HepG2 (cell line): ENCODE measurements around the gene LRRC42. TPM values are rescaled to one million over a fixed set of nuclear protein-coding genes. Genes with fewer than 3 reads are reported as not detected.
A peak's percentile ranks its signal among the peaks of the same experiment; 100 is the strongest.

Source experiments
- ATAC-seq: fragments of 200-7000 bp; cut with Tn5 transposase; 3 replicates; pipeline ENCODE4 v1.9.1; 2020; ENCODE audit warnings: mild to moderate bottlenecking, moderate library complexity
- BruUV-seq: library from RNA; stranded (reverse); fragments of 400-500 nt; replicated peaks from 2 replicates; lab custom pipeline; 2021; lab: Mats Ljungman, UMichigan
- CTCF ChIA-PET: fragments of 300-600 bp; formaldehyde crosslinking; extraction: SDS; loops from one replicate; lab custom pipeline; 2021; ENCODE audit warnings: low total read pairs, inconsistent platforms, low intra/inter-chr PET ratio; lab: Yijun Ruan, JAX
- POLR2A ChIA-PET: fragments of 350-600 bp; sonication (Branson Sonifier 250); formaldehyde crosslinking; loops from one replicate; lab custom pipeline; 2020; ENCODE audit warnings: antibody characterized with exemption, inconsistent platforms; lab: Yijun Ruan, JAX
- DNase-seq: peaks from one replicate; pipeline ENCODE4 v3.0.0-alpha.2; 2015; ENCODE audit warnings: low spot score
- FAIRE-seq: peaks from 3 replicates; lab custom pipeline; 2011; peaks lifted over from hg19 to GRCh38; lab: Jason Lieb, UNC
- H2AFZ ChIP-seq: one replicate; pipeline ENCODE4 v1.6.1; 2011; ENCODE audit warnings: low read length, inconsistent platforms
- H3K27ac ChIP-seq: fragments of 300-600 bp; 3 replicates; pipeline ENCODE4 v1.8.0; 2011; ENCODE audit warnings: mixed run types, mild to moderate bottlenecking, mixed read lengths, low read length, inconsistent platforms; ENCODE audit not compliant: insufficient read depth; ENCODE audit errors: extremely low read length
- H3K27me3 ChIP-seq, 2 experiments: fragments of 200-600 bp in 1 of 2; 2 replicates in 1 of 2; 3 replicates in 1 of 2; pipeline versions ENCODE4 v1.6.0 to v1.8.0; 2011; ENCODE audit warnings: low read length in 2 of 2, mild to moderate bottlenecking in 2 of 2, moderate library complexity in 2 of 2, inconsistent platforms in 1 of 2; ENCODE audit not compliant: insufficient read depth in 2 of 2, control insufficient read depth in 1 of 2
- H3K36me3 ChIP-seq, 2 experiments: fragments of 200-600 bp in 1 of 2; replicated peaks in 1 of 2; 2 replicates in 1 of 2; 3 replicates in 1 of 2; pipeline versions ENCODE4 v1.5.1 to v1.8.0; 2011; ENCODE audit warnings: low read length in 2 of 2, inconsistent platforms in 1 of 2; ENCODE audit not compliant: insufficient read depth in 2 of 2, control insufficient read depth in 1 of 2
- H3K4me1 ChIP-seq: 2 replicates; pipeline ENCODE4 v1.5.1; 2012; ENCODE audit warnings: low read length, inconsistent platforms; ENCODE audit not compliant: insufficient read depth
- H3K4me2 ChIP-seq: 2 replicates; pipeline ENCODE4 v1.6.0; 2011; ENCODE audit warnings: low read depth, low read length, inconsistent platforms
- H3K4me3 ChIP-seq, 3 experiments: fragments of 200-600 bp in 1 of 3; sonication (generic), shearing (Covaris generic) in 1 of 3; replicated peaks in 1 of 3; 2 replicates each; pipeline ENCODE4 v1.5.1; 2011 to 2016; ENCODE audit warnings: low read length in 3 of 3, inconsistent platforms in 2 of 3, low read depth in 2 of 3, mild to moderate bottlenecking in 2 of 3, control low read depth in 1 of 3, mixed read lengths in 1 of 3; ENCODE audit not compliant: insufficient read depth in 1 of 3
- H3K79me2 ChIP-seq: one replicate; pipeline ENCODE4 v1.6.1; 2011; ENCODE audit warnings: low read length, inconsistent platforms; ENCODE audit not compliant: insufficient read depth
- H3K9ac ChIP-seq: 2 replicates; pipeline ENCODE4 v1.6.0; 2011; ENCODE audit warnings: mild to moderate bottlenecking, low read depth, low read length, inconsistent platforms; ENCODE audit not compliant: insufficient read depth
- H3K9me3 ChIP-seq: 2 replicates; pipeline ENCODE4 v1.5.1; 2012; ENCODE audit warnings: mild to moderate bottlenecking, low read length
- H4K20me1 ChIP-seq: 2 replicates; pipeline ENCODE4 v1.6.0; 2011; ENCODE audit warnings: inconsistent platforms, mild to moderate bottlenecking, low read length, moderate library complexity; ENCODE audit not compliant: insufficient read depth
- ARID3A ChIP-seq: IDR thresholded peaks from 2 replicates; pipeline ENCODE4 v1.6.1; 2012; ENCODE audit warnings: low read depth, low read length, improper control_type of control experiment
- HOXD1 ChIP-seq: sonication (generic); formaldehyde crosslinking; IDR thresholded peaks from 2 replicates; pipeline ENCODE4 v1.5.0; 2020; ENCODE audit warnings: missing genetic modification reagents
- KDM1A ChIP-seq: IDR thresholded peaks from 2 replicates; pipeline ENCODE4 v1.6.1; 2016; ENCODE audit warnings: missing compliant biosample characterization
- POGZ ChIP-seq: sonication (generic); formaldehyde crosslinking; IDR thresholded peaks from 2 replicates; pipeline ENCODE4 v1.4.0; 2020; ENCODE audit warnings: mild to moderate bottlenecking, missing genetic modification reagents
- TIGD3 ChIP-seq: sonication (generic); formaldehyde crosslinking; IDR thresholded peaks from 2 replicates; pipeline ENCODE4 v1.5.1; 2020; ENCODE audit warnings: mild to moderate bottlenecking, missing genetic modification reagents, borderline replicate concordance
- ZBTB33 ChIP-seq: sonication (generic); formaldehyde crosslinking; IDR thresholded peaks from 2 replicates; pipeline ENCODE4 v1.4.0; 2020; ENCODE audit warnings: missing genetic modification reagents
- ZNF570 ChIP-seq: sonication (generic); formaldehyde crosslinking; IDR thresholded peaks from 2 replicates; pipeline ENCODE4 v1.4.0; 2020; ENCODE audit warnings: mild to moderate bottlenecking, missing genetic modification reagents, borderline replicate concordance
- ZNF597 ChIP-seq: sonication (generic); formaldehyde crosslinking; IDR thresholded peaks from 2 replicates; pipeline ENCODE4 v1.5.0; 2020; ENCODE audit warnings: missing genetic modification reagents
- ZNF670 ChIP-seq: sonication (generic); formaldehyde crosslinking; IDR thresholded peaks from 2 replicates; pipeline ENCODE4 v1.8.0; 2022; ENCODE audit warnings: mild to moderate bottlenecking, missing genetic modification reagents, borderline replicate concordance
- ZNF850 ChIP-seq: sonication (generic); formaldehyde crosslinking; conservative IDR thresholded peaks from 2 replicates; pipeline ENCODE4 v1.9.0; 2021; ENCODE audit warnings: mild to moderate bottlenecking, missing genetic modification reagents
- WGBS: methylation state at CpG from one replicate; pipeline ENCODE4 v1.1.6; 2017; ENCODE audit warnings: low lambda C conversion rate; 5-methylcytosine and 5-hydroxymethylcytosine counted together
- in situ Hi-C: cut with HindIII; loops from 2 replicates; pipeline ENCODE4 v1.10.0; 2017; ENCODE audit warnings: low pct_unique_long_range_greater_than_20kb; ENCODE audit not compliant: extremely low pct_ligation_motif_present
- intact Hi-C: fragments of 100-400 bp; cut with micrococcal nuclease; formaldehyde crosslinking; loops from one replicate; pipeline ENCODE4 v1.10.0; 2022; ENCODE audit not compliant: unreplicated experiment
- polyA plus RNA-seq, 8 experiments: library from polyadenylated mRNA; depleted of rRNA in 3 of 8; stranded (reverse) in 7 of 8; unstranded in 1 of 8; fragments of >200 nt; fragmentation: Illumina TruSeq in 4 of 8; extraction: Trizol in 4 of 8; gene quantifications; 2 replicates each; pipeline versions ENCODE4 v1.2.1 to v1.2.3, GENCODE V29; 2011 to 2016; ENCODE audit warnings: low read depth in 4 of 8, missing spikeins in 1 of 8, mixed read lengths in 1 of 8; ENCODE audit not compliant: insufficient read depth in 1 of 8
- total RNA-seq, 5 experiments: library from RNA; depleted of rRNA; stranded (reverse); fragments of >200 nt; fragmentation: Illumina TruSeq; extraction: Trizol; gene quantifications; 2 replicates each; pipeline ENCODE4 v1.2.3, GENCODE V29; 2016; ENCODE audit warnings: low read depth in 1 of 5

The LRRC42 gene
- total and polyA plus RNA-seq, 2 of the 13 experiments (the other 11 are each of a cell fraction or from before 2014, with no cell fraction given) = 30.6 to 43.6 TPM

- TF ChIP-seq ZNF570 (CRISPR knock-in tag) (no peak), HOXD1 (CRISPR knock-in tag) (no peak)
- TF ChIP-seq, all 625 proteins: peak for 0
These were observed 27.8 kb upstream of the LRRC42 start (continued) for GRCh38 chr1:53918343-53918742.

- no peaks in the 10 kb centered on the region for H4K20me1 ChIP-seq
- H3K36me3 ChIP-seq = peaks cover 1 to 18% of the 10 kb centered on the region in 2 experiments; a peak in 2 of 5 replicates
- no peak for TF ChIP-seq ZNF670
- TF ChIP-seq ARID3A = 0 out of 2 replicates have a peak, but pooled peaks have one; percentile 31
- no peak for TF ChIP-seq KDM1A (CRISPR knock-in tag)
- TF ChIP-seq ZBTB33 (CRISPR knock-in tag) = no peak
- TF ChIP-seq TIGD3 = no peak
- 0 out of 2 replicates have a peak, but pooled peaks have one; percentile 29 for TF ChIP-seq ZNF850 (CRISPR knock-in tag)
- TF ChIP-seq POGZ (CRISPR knock-in tag) = no peak
- no peak for TF ChIP-seq ZNF597 (CRISPR knock-in tag)
- TF ChIP-seq, all 625 proteins: peak for 2
- H3K27me3 ChIP-seq = no peaks in the 10 kb centered on the region
- H3K9me3 ChIP-seq = no peaks in the 10 kb centered on the region
- H3K4me3 ChIP-seq = no peak overlapping the region
- peak overlapping the region; percentile 6; the same call in 1 of the 2 replicates for H3K4me2 ChIP-seq
- ATAC-seq (peak; percentile 57), DNase-seq (no peak), FAIRE-seq (no peak)
- H3K79me2 ChIP-seq = no peaks in the 10 kb centered on the region
- peaks cover 32% of the 10 kb centered on the region for H3K4me1 ChIP-seq
- no peak overlapping the region for H2AFZ ChIP-seq
- ChIA-PET CTCF (interaction anchor here (2.3 kb wide), 1 partner anchor 41 kb away, joined by 7 read pairs; no protein-coding TSS in a partner anchor), POLR2A (interaction anchor here (0.5 to 2.6 kb wide), 8 partner anchors 10 to 48 kb away, joined by 3 to 10 read pairs (median 3); partner anchors contain the start of genes DIO1, IFT25, LRRC42 and YIPF1)
- in situ Hi-C loops (no loop called here), intact Hi-C loops (loop anchor here (1.0 kb wide), 1 partner anchor 41 kb away; no protein-coding TSS in a partner anchor)
- 71% methylated on average over 3 of the region's 3 CpGs for WGBS
- BruUV-seq = no TSS peak
- no peak overlapping the region for H3K9ac ChIP-seq
- H3K27ac ChIP-seq = peak overlapping the region; percentile 51
These were observed 26.5 kb upstream of the LRRC42 start for GRCh38 chr1:53919675-53920066.
